ENCODE measurements around the gene ABCA4. TPM values are rescaled to one million over a fixed set of nuclear protein-coding genes. Genes with fewer than 3 reads are reported as not detected.

Gene ABCA4
- total and polyA plus RNA-seq, 2 of the 8 experiments (the other 6 are each of a cell fraction or from before 2014, with no cell fraction given): 0.06 TPM; not detected in 1

GRCh38 chr1:94100785-94101612 lies 19.9 kb downstream of the ABCA4 start:
- H2BK15ac ChIP-seq (ENCODE audit: low read length): no peak overlapping the region
- H3K79me1 ChIP-seq (ENCODE audit: low read depth, low read length): no peaks in the 10 kb centered on the region
- no peak overlapping the region for H4K5ac ChIP-seq (ENCODE audit: insufficient read length, low read depth, low read length)
- no peak overlapping the region for H3K4me3 ChIP-seq (ENCODE audit: extremely low read depth in 1 of 4, insufficient read depth in 2 of 4, low read depth in 3 of 4, low read length in 4 of 4)
- 93% methylated on average over 18 of the region's 19 CpGs; no CpG with 5 or more reads in 1 of the 2 experiments for WGBS, 2 experiments (ENCODE audit: extremely low coverage in 1 of 2, insufficient coverage in 1 of 2, insufficient read length in 1 of 2, insufficient replicate concordance in 2 of 2, low coverage in 1 of 2, low lambda C conversion rate in 2 of 2, missing lambda C conversion rate in 1 of 2)
- no peak overlapping the region for H3K4ac ChIP-seq (replicated peaks; ENCODE audit: insufficient read length, low read depth, low read length)
- peaks cover 0 to 13% (median 7%) of the 10 kb centered on the region in 4 experiments; a peak in 6 of 7 replicates for H3K4me1 ChIP-seq (replicated peaks in 1 of 4; ENCODE audit: control insufficient read depth in 3 of 4, insufficient read depth in 4 of 4, low read length in 3 of 4)
- ChIA-PET POLR2A (ENCODE audit: partially characterized antibody) (no interaction called here), CTCF (ENCODE audit: partially characterized antibody) (interaction anchor here (0.6 to 2.3 kb wide), 15 partner anchors 8 to 235 kb away, joined by 3 to 12 read pairs (median 4); no protein-coding TSS in a partner anchor)
- peaks cover 2% of the 10 kb centered on the region; the same call in 1 of the 2 replicates for H3K23me2 ChIP-seq (ENCODE audit: low read depth, low read length)
- H3K27me3 ChIP-seq (replicated peaks in 1 of 4; ENCODE audit: control insufficient read depth in 3 of 4, extremely low read depth in 1 of 4, insufficient read depth in 3 of 4, low read length in 3 of 4): peaks cover 0 to 3% (median 0%) of the 10 kb centered on the region in 4 experiments; a peak in 3 of 7 replicates
- no peaks in the 10 kb centered on the region for H4K20me1 ChIP-seq (replicated peaks in 1 of 2; ENCODE audit: control insufficient read depth in 1 of 2, insufficient read depth in 2 of 2, low read length in 2 of 2)
- no peak for DNase-seq (ENCODE audit: low read depth in 1 of 2, low spot score in 2 of 2)
- H3K27ac ChIP-seq (ENCODE audit: low read depth, low read length): no peak overlapping the region
- H2BK5ac ChIP-seq (ENCODE audit: low read depth, low read length): no peak overlapping the region
- no peak overlapping the region for H4K91ac ChIP-seq (replicated peaks; ENCODE audit: insufficient read length, low read length)
- no peaks in the 10 kb centered on the region for H3K79me2 ChIP-seq (ENCODE audit: control insufficient read depth in 1 of 2, insufficient read depth in 2 of 2, low read length in 2 of 2)
- H3K14ac ChIP-seq (ENCODE audit: insufficient read length): no peak overlapping the region
- no peak overlapping the region for H2BK12ac ChIP-seq (ENCODE audit: low read depth, low read length)
- H2BK20ac ChIP-seq (ENCODE audit: low read length): no peak overlapping the region; the same call in 1 of the 2 replicates
- no peak overlapping the region for H3K18ac ChIP-seq (ENCODE audit: extremely low read depth, low read length)
- no peak overlapping the region for H3K9ac ChIP-seq (replicated peaks in 1 of 4; ENCODE audit: extremely low read depth in 1 of 4, low read depth in 3 of 4, low read length in 3 of 4)
- H2BK120ac ChIP-seq (replicated peaks; ENCODE audit: low read depth, low read length): no peak overlapping the region
- no peak overlapping the region for H3K23ac ChIP-seq (ENCODE audit: insufficient read length)
- no peak overlapping the region for H4K8ac ChIP-seq (ENCODE audit: extremely low read depth, insufficient read depth, low read length)
- TF ChIP-seq SIX5 (IDR thresholded peaks at IDR 0.05; ENCODE audit: low read depth, low read length): no peak
- H3K56ac ChIP-seq (replicated peaks; ENCODE audit: insufficient read length, low read depth, low read length): no peak overlapping the region
- no peak overlapping the region for H2AFZ ChIP-seq (ENCODE audit: low read length)
- H2AK5ac ChIP-seq (ENCODE audit: low read depth, low read length): no peak overlapping the region
- no peak for FAIRE-seq
- H3K4me2 ChIP-seq (ENCODE audit: insufficient read depth in 1 of 2, low read depth in 2 of 2, low read length in 2 of 2): no peak overlapping the region
- no peaks in the 10 kb centered on the region for H3K36me3 ChIP-seq (ENCODE audit: control insufficient read depth in 2 of 4, insufficient read depth in 4 of 4, low read length in 3 of 4)
- no peaks in the 10 kb centered on the region for H3K9me3 ChIP-seq (ENCODE audit: insufficient read depth in 2 of 2, low read depth in 1 of 2, low read length in 1 of 2)
